MM.1S (cell line): Measurements from ENCODE around the gene WDSUB1.

Experiments used
- EZH2 ChIP-seq: fragments of 300-600 bp; sonication (generic); optimal IDR thresholded peaks from 2 replicates; pipeline ENCODE3; 2017; ENCODE audit warnings: low read depth, mild to moderate bottlenecking, antibody characterized with exemption, low read length, mixed read lengths
- EZH2phosphoT487 ChIP-seq: fragments of 300-600 bp; sonication (generic); IDR thresholded peaks from 2 replicates; pipeline ENCODE4 v1.6.1; 2018; ENCODE audit warnings: antibody characterized with exemption, low read length
- TF ChIP-seq, protein P1 (sequence below): fragments of 300-600 bp; sonication (generic); IDR thresholded peaks from 2 replicates; pipeline ENCODE4 v1.5.1; 2016; ENCODE audit warnings: antibody characterized with exemption, low read length, mixed read lengths

- TF ChIP-seq, protein P1, sequence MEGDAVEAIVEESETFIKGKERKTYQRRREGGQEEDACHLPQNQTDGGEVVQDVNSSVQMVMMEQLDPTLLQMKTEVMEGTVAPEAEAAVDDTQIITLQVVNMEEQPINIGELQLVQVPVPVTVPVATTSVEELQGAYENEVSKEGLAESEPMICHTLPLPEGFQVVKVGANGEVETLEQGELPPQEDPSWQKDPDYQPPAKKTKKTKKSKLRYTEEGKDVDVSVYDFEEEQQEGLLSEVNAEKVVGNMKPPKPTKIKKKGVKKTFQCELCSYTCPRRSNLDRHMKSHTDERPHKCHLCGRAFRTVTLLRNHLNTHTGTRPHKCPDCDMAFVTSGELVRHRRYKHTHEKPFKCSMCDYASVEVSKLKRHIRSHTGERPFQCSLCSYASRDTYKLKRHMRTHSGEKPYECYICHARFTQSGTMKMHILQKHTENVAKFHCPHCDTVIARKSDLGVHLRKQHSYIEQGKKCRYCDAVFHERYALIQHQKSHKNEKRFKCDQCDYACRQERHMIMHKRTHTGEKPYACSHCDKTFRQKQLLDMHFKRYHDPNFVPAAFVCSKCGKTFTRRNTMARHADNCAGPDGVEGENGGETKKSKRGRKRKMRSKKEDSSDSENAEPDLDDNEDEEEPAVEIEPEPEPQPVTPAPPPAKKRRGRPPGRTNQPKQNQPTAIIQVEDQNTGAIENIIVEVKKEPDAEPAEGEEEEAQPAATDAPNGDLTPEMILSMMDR, result no peak
- no peak for TF ChIP-seq EZH2
- no peak for TF ChIP-seq EZH2phosphoT487
These were observed 10.7 kb upstream of the WDSUB1 start for GRCh38 chr2:159297042-159297707.
